ENCODE measurements around the gene LMO7.

DNA sequence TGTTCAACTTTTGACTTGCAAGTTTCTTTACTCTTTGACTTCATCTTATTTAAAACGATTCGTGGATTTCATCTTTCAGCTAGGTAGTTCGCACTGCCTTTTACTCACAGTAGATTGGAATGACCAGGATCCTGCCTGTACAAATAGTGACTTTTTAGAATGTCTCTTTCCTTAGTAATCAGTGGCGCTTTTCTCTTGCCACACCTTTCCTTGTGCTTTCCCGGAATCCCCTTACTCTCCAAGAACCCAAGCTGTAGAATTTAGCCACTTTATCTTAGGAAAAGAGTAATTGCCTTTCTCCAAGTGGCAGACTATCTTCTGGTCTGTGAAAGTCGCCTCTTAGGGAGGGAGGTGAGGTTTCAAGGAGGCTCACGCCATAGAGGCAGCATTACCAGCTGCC lies 123.4 kb downstream of the LMO7 start:
- TF ChIP-seq, protein P1, sequence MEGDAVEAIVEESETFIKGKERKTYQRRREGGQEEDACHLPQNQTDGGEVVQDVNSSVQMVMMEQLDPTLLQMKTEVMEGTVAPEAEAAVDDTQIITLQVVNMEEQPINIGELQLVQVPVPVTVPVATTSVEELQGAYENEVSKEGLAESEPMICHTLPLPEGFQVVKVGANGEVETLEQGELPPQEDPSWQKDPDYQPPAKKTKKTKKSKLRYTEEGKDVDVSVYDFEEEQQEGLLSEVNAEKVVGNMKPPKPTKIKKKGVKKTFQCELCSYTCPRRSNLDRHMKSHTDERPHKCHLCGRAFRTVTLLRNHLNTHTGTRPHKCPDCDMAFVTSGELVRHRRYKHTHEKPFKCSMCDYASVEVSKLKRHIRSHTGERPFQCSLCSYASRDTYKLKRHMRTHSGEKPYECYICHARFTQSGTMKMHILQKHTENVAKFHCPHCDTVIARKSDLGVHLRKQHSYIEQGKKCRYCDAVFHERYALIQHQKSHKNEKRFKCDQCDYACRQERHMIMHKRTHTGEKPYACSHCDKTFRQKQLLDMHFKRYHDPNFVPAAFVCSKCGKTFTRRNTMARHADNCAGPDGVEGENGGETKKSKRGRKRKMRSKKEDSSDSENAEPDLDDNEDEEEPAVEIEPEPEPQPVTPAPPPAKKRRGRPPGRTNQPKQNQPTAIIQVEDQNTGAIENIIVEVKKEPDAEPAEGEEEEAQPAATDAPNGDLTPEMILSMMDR (IDR thresholded peaks at IDR 0.05), result no peak
- no peak for TF ChIP-seq POLR2A (IDR thresholded peaks at IDR 0.05)

All from testis (tissue), 2 donors.